ENCODE data around the gene MPZL2. TPM values are rescaled to one million over a fixed set of nuclear protein-coding genes. Genes with fewer than 3 reads are reported as not detected.

MPZL2 gene
- total and polyA plus RNA-seq, 2 of the 8 experiments (the other 6 are each of a cell fraction or from before 2014, with no cell fraction given): 2.4 to 3.2 TPM

GRCh38 chr11:118236170-118236569 lies 27.9 kb downstream of the MPZL2 start:
- Histone ChIP-seq H2BK120ac (replicated peaks; ENCODE audit: low read depth, low read length) (no peak overlapping the region), H3K23me2 (ENCODE audit: low read depth, low read length) (no peaks in the 10 kb centered on the region; the same call in 1 of the 2 replicates), H3K9me3 (ENCODE audit: insufficient read depth in 2 of 2, low read depth in 1 of 2, low read length in 1 of 2) (no peaks in the 10 kb centered on the region), H3K27me3 (replicated peaks in 1 of 4; ENCODE audit: control insufficient read depth in 3 of 4, extremely low read depth in 1 of 4, insufficient read depth in 3 of 4, low read length in 3 of 4) (no peaks in the 10 kb centered on the region; a peak in 1 of 7 replicates), H3K4me3 (ENCODE audit: extremely low read depth in 1 of 4, insufficient read depth in 2 of 4, low read depth in 3 of 4, low read length in 4 of 4) (no peak overlapping the region), H3K9ac (replicated peaks in 1 of 4; ENCODE audit: extremely low read depth in 1 of 4, low read depth in 3 of 4, low read length in 3 of 4) (no peak overlapping the region), H2BK5ac (ENCODE audit: low read depth, low read length) (no peak overlapping the region), H4K8ac (ENCODE audit: extremely low read depth, insufficient read depth, low read length) (no peak overlapping the region), H3K36me3 (ENCODE audit: control insufficient read depth in 2 of 4, insufficient read depth in 4 of 4, low read length in 3 of 4) (no peaks in the 10 kb centered on the region; a peak in 1 of 8 replicates), H3K4me2 (ENCODE audit: insufficient read depth in 1 of 2, low read depth in 2 of 2, low read length in 2 of 2) (no peak overlapping the region), H3K14ac (ENCODE audit: insufficient read length) (no peak overlapping the region), H4K20me1 (replicated peaks in 1 of 2; ENCODE audit: control insufficient read depth in 1 of 2, insufficient read depth in 2 of 2, low read length in 2 of 2) (no peaks in the 10 kb centered on the region), H2BK12ac (ENCODE audit: low read depth, low read length) (no peak overlapping the region), H3K56ac (replicated peaks; ENCODE audit: insufficient read length, low read depth, low read length) (no peak overlapping the region), H4K91ac (replicated peaks; ENCODE audit: insufficient read length, low read length) (no peak overlapping the region), H4K5ac (ENCODE audit: insufficient read length, low read depth, low read length) (no peak overlapping the region), H2AFZ (ENCODE audit: low read length) (no peak overlapping the region), H3K79me2 (ENCODE audit: control insufficient read depth in 1 of 2, insufficient read depth in 2 of 2, low read length in 2 of 2) (no peaks in the 10 kb centered on the region), H2AK5ac (ENCODE audit: low read depth, low read length) (no peak overlapping the region), H2BK15ac (ENCODE audit: low read length) (no peak overlapping the region), H3K18ac (ENCODE audit: extremely low read depth, low read length) (no peak overlapping the region), H3K27ac (ENCODE audit: low read depth, low read length) (no peak overlapping the region), H3K4ac (replicated peaks; ENCODE audit: insufficient read length, low read depth, low read length) (no peak overlapping the region), H3K4me1 (replicated peaks in 1 of 4; ENCODE audit: control insufficient read depth in 3 of 4, insufficient read depth in 4 of 4, low read length in 3 of 4) (peaks cover 0 to 6% (median 0%) of the 10 kb centered on the region in 4 experiments; a peak in 3 of 7 replicates), H2BK20ac (ENCODE audit: low read length) (no peak overlapping the region), H3K23ac (ENCODE audit: insufficient read length) (no peak overlapping the region), H3K79me1 (ENCODE audit: low read depth, low read length) (no peaks in the 10 kb centered on the region)
- FAIRE-seq: no peak
- ChIA-PET CTCF (ENCODE audit: partially characterized antibody) (interaction anchor here (1.4 to 1.5 kb wide), 2 partner anchors 12 to 21 kb away, joined by 3 read pairs; partner anchors contain the start of gene JAML), POLR2A (ENCODE audit: partially characterized antibody) (no interaction called here)
- WGBS, 2 experiments (ENCODE audit: extremely low coverage in 1 of 2, insufficient coverage in 1 of 2, insufficient read length in 1 of 2, insufficient replicate concordance in 2 of 2, low coverage in 1 of 2, low lambda C conversion rate in 2 of 2, missing lambda C conversion rate in 1 of 2): 81% methylated on average over 2 of the region's 2 CpGs; no CpG with 5 or more reads in 1 of the 2 experiments
- DNase-seq (ENCODE audit: low read depth in 1 of 2, low spot score in 2 of 2): no peak
- no peak for TF ChIP-seq PHF8 (conservative IDR thresholded peaks at IDR 0.05; ENCODE audit: low read depth, low read length)
- no peak for TF ChIP-seq CHD1 (IDR thresholded peaks at IDR 0.05; ENCODE audit: low read depth, low read length)
- TF ChIP-seq, protein P1, sequence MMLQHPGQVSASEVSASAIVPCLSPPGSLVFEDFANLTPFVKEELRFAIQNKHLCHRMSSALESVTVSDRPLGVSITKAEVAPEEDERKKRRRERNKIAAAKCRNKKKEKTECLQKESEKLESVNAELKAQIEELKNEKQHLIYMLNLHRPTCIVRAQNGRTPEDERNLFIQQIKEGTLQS (IDR thresholded peaks at IDR 0.05; ENCODE audit: insufficient read depth, low read depth, low read length): no peak
- no peak for TF ChIP-seq E2F6 (IDR thresholded peaks at IDR 0.05)
- TF ChIP-seq BRCA1 (IDR thresholded peaks at IDR 0.05; ENCODE audit: low read depth, low read length): no peak
- no peak for TF ChIP-seq NRF1 (IDR thresholded peaks at IDR 0.05; ENCODE audit: low read depth, low read length)
- no peak for TF ChIP-seq KDM1A (IDR thresholded peaks at IDR 0.05; ENCODE audit: borderline replicate concordance, low read length)
- no peak for TF ChIP-seq TAF7 (optimal IDR thresholded peaks at IDR 0.05; ENCODE audit: borderline replicate concordance, low read depth, low read length)
- no peak for TF ChIP-seq CREB1 (IDR thresholded peaks at IDR 0.05)
- no peak for TF ChIP-seq SP2 (IDR thresholded peaks at IDR 0.05; ENCODE audit: low read length)
- no peak for TF ChIP-seq BACH1 (IDR thresholded peaks at IDR 0.05; ENCODE audit: low read length)
- TF ChIP-seq TCF12 (IDR thresholded peaks at IDR 0.05; ENCODE audit: low read depth, low read length): no peak
- no peak for TF ChIP-seq TEAD4 (IDR thresholded peaks at IDR 0.05; ENCODE audit: low read depth, low read length)
- TF ChIP-seq MAFK (IDR thresholded peaks at IDR 0.05; ENCODE audit: low read depth, low read length): no peak
- no peak for TF ChIP-seq RXRA (IDR thresholded peaks at IDR 0.05; ENCODE audit: insufficient read depth, low read depth, low read length)

Measured in H1 (cell line).